ENCODE measurements around the gene DENND2A.

- TF ChIP-seq, protein P1, sequence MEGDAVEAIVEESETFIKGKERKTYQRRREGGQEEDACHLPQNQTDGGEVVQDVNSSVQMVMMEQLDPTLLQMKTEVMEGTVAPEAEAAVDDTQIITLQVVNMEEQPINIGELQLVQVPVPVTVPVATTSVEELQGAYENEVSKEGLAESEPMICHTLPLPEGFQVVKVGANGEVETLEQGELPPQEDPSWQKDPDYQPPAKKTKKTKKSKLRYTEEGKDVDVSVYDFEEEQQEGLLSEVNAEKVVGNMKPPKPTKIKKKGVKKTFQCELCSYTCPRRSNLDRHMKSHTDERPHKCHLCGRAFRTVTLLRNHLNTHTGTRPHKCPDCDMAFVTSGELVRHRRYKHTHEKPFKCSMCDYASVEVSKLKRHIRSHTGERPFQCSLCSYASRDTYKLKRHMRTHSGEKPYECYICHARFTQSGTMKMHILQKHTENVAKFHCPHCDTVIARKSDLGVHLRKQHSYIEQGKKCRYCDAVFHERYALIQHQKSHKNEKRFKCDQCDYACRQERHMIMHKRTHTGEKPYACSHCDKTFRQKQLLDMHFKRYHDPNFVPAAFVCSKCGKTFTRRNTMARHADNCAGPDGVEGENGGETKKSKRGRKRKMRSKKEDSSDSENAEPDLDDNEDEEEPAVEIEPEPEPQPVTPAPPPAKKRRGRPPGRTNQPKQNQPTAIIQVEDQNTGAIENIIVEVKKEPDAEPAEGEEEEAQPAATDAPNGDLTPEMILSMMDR (IDR thresholded peaks at IDR 0.05), result no peak
- no peak for TF ChIP-seq POLR2A (IDR thresholded peaks at IDR 0.05)
Measured at GRCh38 chr7:140656548-140657515, 16.2 kb upstream of the DENND2A start.
